Natural killer cell (primary cell): ENCODE results near the gene LARP4B. TPM values are rescaled to one million over a fixed set of nuclear protein-coding genes. Genes with fewer than 3 reads are reported as not detected.

Experiments
- ATAC-seq, 3 donors: fragments of 150-1000 bp in 2 of 3; fragments of 200-7000 bp in 1 of 3; cut with Tn5 transposase; 1 replicate in 1 of 3; 2 replicates in 2 of 3; pipeline ENCODE4 v1.10.0; 2021; ENCODE audit warnings: mild to moderate bottlenecking in 2 of 3, moderate library complexity in 2 of 3
- DNase-seq, 2 donors: peaks; one replicate each; pipeline versions ENCODE4 v3.0.0 to v3.0.0-alpha.2; 2013 to 2021; ENCODE audit warnings: mixed read lengths in 1 of 2
- H3K27ac ChIP-seq: one replicate; pipeline ENCODE4 v1.5.1; 2013; ENCODE audit warnings: mild to moderate bottlenecking, low read length
- H3K27me3 ChIP-seq: one replicate; pipeline ENCODE4 v1.6.1; 2013; ENCODE audit warnings: low read length; ENCODE audit not compliant: control insufficient read depth, insufficient read depth
- H3K36me3 ChIP-seq: one replicate; pipeline ENCODE4 v1.6.1; 2013; ENCODE audit warnings: low read length; ENCODE audit not compliant: control insufficient read depth, insufficient read depth
- H3K4me1 ChIP-seq: one replicate; pipeline ENCODE4 v1.6.1; 2013; ENCODE audit warnings: low read length; ENCODE audit not compliant: control insufficient read depth, insufficient read depth
- H3K4me3 ChIP-seq: one replicate; pipeline ENCODE4 v1.5.1; 2013; ENCODE audit warnings: low read length
- H3K9me3 ChIP-seq: one replicate; pipeline ENCODE4 v1.6.1; 2013; ENCODE audit warnings: low read length; ENCODE audit not compliant: control insufficient read depth, insufficient read depth
- H3K27ac Mint-ChIP-seq, 2 donors: one replicate each; pipeline ENCODE4 v1.8.0; 2022; ENCODE audit warnings: mild to moderate bottlenecking in 2 of 2, mixed read lengths in 2 of 2, moderate library complexity in 1 of 2
- H3K27me3 Mint-ChIP-seq, 2 donors: one replicate each; pipeline ENCODE4 v1.8.0; 2022; ENCODE audit warnings: low read depth in 2 of 2, mixed read lengths in 2 of 2
- H3K36me3 Mint-ChIP-seq: one replicate; pipeline ENCODE4 v1.8.0; 2022; ENCODE audit warnings: mixed read lengths
- H3K4me1 Mint-ChIP-seq, 2 donors: one replicate each; pipeline ENCODE4 v1.8.0; 2022; ENCODE audit warnings: mixed read lengths in 2 of 2
- H3K4me3 Mint-ChIP-seq: one replicate; pipeline ENCODE4 v1.8.0; 2022; ENCODE audit warnings: mild to moderate bottlenecking, moderate library complexity, mixed read lengths
- H3K9me3 Mint-ChIP-seq, 2 donors: one replicate each; pipeline ENCODE4 v1.8.0; 2022; ENCODE audit warnings: mixed read lengths in 2 of 2
- WGBS: methylation state at CpG from one replicate; pipeline ENCODE4 v1.1.7; 2013; ENCODE audit warnings: missing lambda C conversion rate; ENCODE audit not compliant: insufficient coverage; 5-methylcytosine and 5-hydroxymethylcytosine counted together
- intact Hi-C: fragments of 100-400 bp; cut with micrococcal nuclease; formaldehyde crosslinking; loops from one replicate; pipeline ENCODE4 v1.14.2; 2022
- total RNA-seq, 4 donors: library from RNA; stranded (reverse); fragments of 120-200 nt in 1 of 4; gene quantifications; one replicate each; pipeline versions ENCODE4 v1.2.3 to v1.2.4, GENCODE V29; 2013 to 2022
- TF ChIP-seq, protein P1 (sequence below): fragments of 200-600 bp; IDR thresholded peaks from one replicate; pipeline ENCODE4 v1.8.0; 2022; ENCODE audit warnings: antibody characterized with exemption

Gene LARP4B
- total RNA-seq, 3 donors from 2014 or later (not counting 1 experiment from before 2014, with no cell fraction given): 75.5 to 95.4 (median 90.2) TPM

DNA sequence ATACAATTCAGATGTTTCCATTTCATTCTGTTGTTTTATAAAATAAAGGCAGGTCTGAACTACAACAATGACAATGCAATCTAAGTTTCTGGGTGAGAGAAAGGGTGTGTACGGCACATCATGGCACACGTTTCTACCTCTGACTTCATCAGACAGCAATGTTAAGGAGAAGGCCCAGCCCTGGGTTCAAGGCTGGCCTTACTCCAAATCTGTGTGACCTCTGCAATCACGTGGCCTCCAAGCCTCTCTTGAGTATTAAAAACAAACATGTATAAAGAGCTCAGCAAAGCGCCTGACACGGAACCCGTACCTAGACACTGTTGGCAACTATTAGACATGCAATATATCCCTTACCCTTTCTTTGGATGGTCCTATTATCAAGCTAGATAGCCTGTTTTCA lies 114.1 kb downstream of the LARP4B start:
- Histone ChIP-seq H3K4me1 (peaks cover 16% of the 10 kb centered on the region), H3K4me3 (no peak overlapping the region), H3K36me3 (peaks cover 80% of the 10 kb centered on the region), H3K27ac (no peak overlapping the region), H3K9me3 (no peaks in the 10 kb centered on the region), H3K27me3 (no peaks in the 10 kb centered on the region)
- Mint-ChIP-seq H3K4me1 (peaks cover 15 to 21% of the 10 kb centered on the region in 2 donors), H3K27me3 (no peaks in the 10 kb centered on the region), H3K27ac (no peak overlapping the region), H3K4me3 (no peak overlapping the region), H3K36me3 (no peaks in the 10 kb centered on the region), H3K9me3 (no peaks in the 10 kb centered on the region)
- ATAC-seq (no peak), DNase-seq (no peak)
- 97% methylated on average over 6 of the region's 6 CpGs for WGBS
- intact Hi-C loops: no loop called here
- TF ChIP-seq, protein P1, sequence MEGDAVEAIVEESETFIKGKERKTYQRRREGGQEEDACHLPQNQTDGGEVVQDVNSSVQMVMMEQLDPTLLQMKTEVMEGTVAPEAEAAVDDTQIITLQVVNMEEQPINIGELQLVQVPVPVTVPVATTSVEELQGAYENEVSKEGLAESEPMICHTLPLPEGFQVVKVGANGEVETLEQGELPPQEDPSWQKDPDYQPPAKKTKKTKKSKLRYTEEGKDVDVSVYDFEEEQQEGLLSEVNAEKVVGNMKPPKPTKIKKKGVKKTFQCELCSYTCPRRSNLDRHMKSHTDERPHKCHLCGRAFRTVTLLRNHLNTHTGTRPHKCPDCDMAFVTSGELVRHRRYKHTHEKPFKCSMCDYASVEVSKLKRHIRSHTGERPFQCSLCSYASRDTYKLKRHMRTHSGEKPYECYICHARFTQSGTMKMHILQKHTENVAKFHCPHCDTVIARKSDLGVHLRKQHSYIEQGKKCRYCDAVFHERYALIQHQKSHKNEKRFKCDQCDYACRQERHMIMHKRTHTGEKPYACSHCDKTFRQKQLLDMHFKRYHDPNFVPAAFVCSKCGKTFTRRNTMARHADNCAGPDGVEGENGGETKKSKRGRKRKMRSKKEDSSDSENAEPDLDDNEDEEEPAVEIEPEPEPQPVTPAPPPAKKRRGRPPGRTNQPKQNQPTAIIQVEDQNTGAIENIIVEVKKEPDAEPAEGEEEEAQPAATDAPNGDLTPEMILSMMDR: no peak

DNA sequence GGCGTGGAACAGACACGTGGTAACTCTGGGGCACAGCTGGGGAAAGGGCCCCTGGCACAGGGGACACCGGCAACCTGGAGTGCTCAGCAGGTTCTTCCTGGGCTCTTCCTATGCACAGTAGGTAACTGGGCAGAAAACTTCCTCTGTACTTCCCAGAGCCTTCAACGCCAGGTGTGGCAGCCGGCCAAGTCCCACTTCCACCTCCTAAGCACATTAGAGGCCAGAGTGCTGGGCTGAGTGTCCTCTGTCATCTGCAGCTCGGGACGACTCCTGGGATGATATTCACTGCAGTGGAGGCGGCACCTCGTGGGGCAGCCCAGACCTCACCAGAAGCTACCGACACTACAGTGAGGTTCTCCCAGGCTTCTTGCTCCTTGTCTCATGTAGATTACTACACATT lies 114.5 kb downstream of the LARP4B start:
- DNase-seq: no peak
- Histone ChIP-seq H3K36me3 (peaks cover 80% of the 10 kb centered on the region), H3K4me3 (no peak overlapping the region), H3K27me3 (no peaks in the 10 kb centered on the region), H3K27ac (no peak overlapping the region), H3K9me3 (no peaks in the 10 kb centered on the region), H3K4me1 (peaks cover 12% of the 10 kb centered on the region)
- WGBS: 97% methylated on average over 10 of the region's 10 CpGs
- no peak for ATAC-seq
- TF ChIP-seq, protein P1: no peak
- Mint-ChIP-seq H3K4me3 (no peak overlapping the region), H3K27ac (no peak overlapping the region), H3K36me3 (no peaks in the 10 kb centered on the region), H3K9me3 (no peaks in the 10 kb centered on the region), H3K27me3 (no peaks in the 10 kb centered on the region), H3K4me1 (peaks cover 15 to 21% of the 10 kb centered on the region in 2 donors)
- intact Hi-C loops: no loop called here

DNA sequence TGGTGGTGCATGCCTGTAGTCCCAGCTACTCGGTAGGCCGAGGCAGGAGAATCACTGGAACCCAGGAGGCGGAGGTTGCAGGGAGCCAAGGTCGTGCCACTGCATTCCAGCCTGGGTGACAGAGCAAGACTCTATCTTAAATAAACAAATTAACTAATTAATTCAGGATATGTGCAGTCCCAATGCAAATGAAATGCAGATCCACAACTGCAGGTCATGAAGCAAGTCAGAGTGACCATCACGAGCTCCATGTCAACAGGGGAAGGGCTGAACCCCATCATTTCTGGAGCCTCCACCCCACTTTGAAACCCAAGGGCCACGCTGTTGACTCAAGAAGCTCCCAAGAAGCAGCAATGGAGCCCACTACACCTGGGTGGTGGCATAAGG lies 115.4 kb downstream of the LARP4B start:
- peaks cover 4% of the 10 kb centered on the region for H3K4me1 ChIP-seq
- H3K27me3 ChIP-seq: no peaks in the 10 kb centered on the region
- H3K27ac ChIP-seq: no peak overlapping the region
- Mint-ChIP-seq H3K4me1 (peaks cover 10 to 13% of the 10 kb centered on the region in 2 donors), H3K36me3 (no peaks in the 10 kb centered on the region), H3K4me3 (no peak overlapping the region), H3K27me3 (no peaks in the 10 kb centered on the region), H3K27ac (no peak overlapping the region), H3K9me3 (no peaks in the 10 kb centered on the region)
- TF ChIP-seq, protein P1: no peak
- ATAC-seq: no peak
- 95% methylated on average over 6 of the region's 6 CpGs for WGBS
- intact Hi-C loops: no loop called here
- no peak for DNase-seq
- peaks cover 82% of the 10 kb centered on the region for H3K36me3 ChIP-seq
- no peaks in the 10 kb centered on the region for H3K9me3 ChIP-seq
- no peak overlapping the region for H3K4me3 ChIP-seq

DNA sequence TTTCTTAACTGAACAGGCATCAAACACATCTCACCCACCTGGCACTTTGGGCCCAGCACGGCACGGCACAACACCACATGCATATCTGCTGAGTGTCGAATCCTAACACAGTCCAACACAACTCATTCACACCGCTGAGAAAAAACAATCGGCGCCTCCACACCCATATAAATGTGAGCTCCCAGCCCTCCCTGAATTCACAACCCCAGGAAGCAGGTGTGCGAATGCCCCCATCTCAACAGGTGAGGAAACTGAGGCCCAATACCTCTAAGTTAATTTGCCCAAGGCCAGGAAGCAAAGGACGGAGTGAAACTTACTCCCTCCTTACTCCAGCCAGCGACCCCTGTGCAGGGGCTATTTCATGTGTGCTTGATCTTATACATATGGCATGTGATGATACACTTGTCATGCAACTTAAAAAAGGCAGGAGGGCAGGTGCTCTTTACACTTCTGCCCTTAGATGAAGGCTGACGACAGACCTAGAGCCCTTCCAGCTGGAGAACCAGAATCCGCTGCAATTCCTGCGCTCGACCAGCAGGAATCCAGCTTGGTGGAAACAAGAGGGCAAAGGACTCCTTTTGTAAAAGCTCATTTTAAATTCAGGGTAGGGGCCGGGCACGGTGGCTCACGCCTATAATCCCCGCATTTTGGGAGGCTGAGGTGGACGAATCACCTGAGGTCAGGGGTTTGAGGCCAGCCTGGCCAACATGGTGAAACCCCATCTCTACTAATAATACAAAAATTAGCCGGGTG lies 116.0 kb downstream of the LARP4B start:
- no peak overlapping the region for H3K4me3 ChIP-seq
- WGBS: 98% methylated on average over 18 of the region's 19 CpGs
- Mint-ChIP-seq H3K9me3 (no peaks in the 10 kb centered on the region), H3K27ac (peak overlapping the region in 1 of 2 donors; percentile 10), H3K4me3 (no peak overlapping the region), H3K36me3 (no peaks in the 10 kb centered on the region), H3K27me3 (no peaks in the 10 kb centered on the region), H3K4me1 (peaks cover 7 to 9% of the 10 kb centered on the region in 2 donors)
- peaks cover 3% of the 10 kb centered on the region for H3K4me1 ChIP-seq
- TF ChIP-seq, protein P1: no peak
- no peak for DNase-seq
- H3K27me3 ChIP-seq: no peaks in the 10 kb centered on the region
- ATAC-seq: no peak
- H3K36me3 ChIP-seq: peaks cover 83% of the 10 kb centered on the region
- H3K9me3 ChIP-seq: no peaks in the 10 kb centered on the region
- intact Hi-C loops: no loop called here
- no peak overlapping the region for H3K27ac ChIP-seq
